PC-3 (cell line): ENCODE measurements around the gene ESR1. TPM values are rescaled to one million over a fixed set of nuclear protein-coding genes. Genes with fewer than 3 reads are reported as not detected.

Experiments
- ATAC-seq: fragments of 200-7000 bp; cut with Tn5 transposase; 2 replicates; pipeline ENCODE4 v1.9.1; 2020; ENCODE audit warnings: mild to moderate bottlenecking, moderate library complexity
- BruUV-seq: library from RNA; stranded (reverse); fragments of 400-500 nt; replicated peaks from 2 replicates; lab custom pipeline; 2021; lab: Mats Ljungman, UMichigan
- CTCF ChIA-PET: fragments of 300-600 bp; sonication (Branson Sonifier 250); formaldehyde crosslinking; loops from one replicate; lab custom pipeline; 2022; ENCODE audit warnings: antibody characterized with exemption; lab: Charles Lee
- POLR2A ChIA-PET: fragments of 300-600 bp; sonication (Branson Sonifier 250); formaldehyde crosslinking; loops from one replicate; lab custom pipeline; 2022; ENCODE audit warnings: antibody characterized with exemption; ENCODE audit not compliant: unreplicated experiment; lab: Charles Lee
- DNase-seq: peaks from one replicate; pipeline ENCODE4 v3.0.0-alpha.2; 2015
- H2AFZ ChIP-seq: fragments of 300-600 bp; sonication (generic); 2 replicates; pipeline ENCODE4 v1.6.0; 2016; ENCODE audit warnings: antibody characterized with exemption, low read length
- H3F3A ChIP-seq: fragments of 300-600 bp; sonication (generic); one replicate; pipeline ENCODE4 v1.6.0; 2017; ENCODE audit warnings: antibody characterized with exemption, low read length, control low read depth, mild to moderate bottlenecking; ENCODE audit not compliant: unreplicated experiment
- H3K27ac ChIP-seq: fragments of 300-600 bp; sonication (generic); 2 replicates; pipeline ENCODE4 v1.5.1; 2016; ENCODE audit warnings: mild to moderate bottlenecking, low read length
- H3K27me3 ChIP-seq: fragments of 300-600 bp; sonication (generic); 2 replicates; pipeline ENCODE4 v1.6.1; 2016; ENCODE audit warnings: low read length, mixed read lengths
- H3K36me3 ChIP-seq: fragments of 300-600 bp; sonication (generic); 2 replicates; pipeline ENCODE4 v1.6.1; 2016; ENCODE audit warnings: low read depth, mixed run types, low read length, mixed read lengths
- H3K4me1 ChIP-seq: fragments of 300-600 bp; sonication (generic); 2 replicates; pipeline ENCODE4 v1.5.1; 2016; ENCODE audit warnings: low read length; ENCODE audit not compliant: insufficient read depth
- H3K4me2 ChIP-seq: fragments of 300-600 bp; sonication (generic); 2 replicates; pipeline ENCODE4 v1.6.0; 2016; ENCODE audit warnings: low read length
- H3K4me3 ChIP-seq: fragments of 300-600 bp; sonication (generic); 2 replicates; pipeline ENCODE4 v1.5.1; 2016; ENCODE audit warnings: mild to moderate bottlenecking, low read length, mixed read lengths
- H3K79me2 ChIP-seq: fragments of 300-600 bp; sonication (generic); 2 replicates; pipeline ENCODE4 v1.6.1; 2017; ENCODE audit warnings: low read length, mixed read lengths
- H3K9ac ChIP-seq: fragments of 300-600 bp; sonication (generic); 2 replicates; pipeline ENCODE4 v1.6.0; 2016; ENCODE audit warnings: mild to moderate bottlenecking, low read length
- H3K9me2 ChIP-seq: fragments of 300-600 bp; sonication (generic); replicated peaks from 2 replicates; pipeline ENCODE4 v1.6.1; 2016; ENCODE audit warnings: mixed run types, low read length, mixed read lengths
- H3K9me3 ChIP-seq: fragments of 300-600 bp; sonication (generic); 2 replicates; pipeline ENCODE4 v1.6.1; 2016; ENCODE audit warnings: low read length, mixed read lengths
- H4K20me1 ChIP-seq: fragments of 300-600 bp; sonication (generic); 2 replicates; pipeline ENCODE4 v1.6.1; 2016; ENCODE audit warnings: low read length, mixed read lengths
- EZH2 ChIP-seq: fragments of 300-600 bp; sonication (generic); IDR thresholded peaks from one replicate; pipeline ENCODE4 v1.6.1; 2017; ENCODE audit warnings: antibody characterized with exemption, mild to moderate bottlenecking, low read length; ENCODE audit not compliant: unreplicated experiment
- EZH2phosphoT487 ChIP-seq: fragments of 300-600 bp; sonication (generic); IDR thresholded peaks from 2 replicates; pipeline ENCODE4 v1.6.1; 2018; ENCODE audit warnings: mild to moderate bottlenecking, antibody characterized with exemption, low read length, borderline replicate concordance
- intact Hi-C: fragments of 100-400 bp; cut with micrococcal nuclease; formaldehyde crosslinking; loops from 2 replicates; pipeline ENCODE4 v1.9.0; 2023
- total RNA-seq: library from RNA; depleted of rRNA; stranded (reverse); fragments of >200 nt; gene quantifications from 2 replicates; pipeline ENCODE4 v1.2.3, GENCODE V29; 2014
- TF ChIP-seq, protein P1 (sequence below): fragments of 300-600 bp; sonication (generic); conservative IDR thresholded peaks from 2 replicates; pipeline ENCODE4 v1.5.1; 2017; ENCODE audit warnings: antibody characterized with exemption, low read depth, mild to moderate bottlenecking, low read length

Gene ESR1
- total RNA-seq, 1 experiment from 2014 or later: 5.9 TPM

DNA sequence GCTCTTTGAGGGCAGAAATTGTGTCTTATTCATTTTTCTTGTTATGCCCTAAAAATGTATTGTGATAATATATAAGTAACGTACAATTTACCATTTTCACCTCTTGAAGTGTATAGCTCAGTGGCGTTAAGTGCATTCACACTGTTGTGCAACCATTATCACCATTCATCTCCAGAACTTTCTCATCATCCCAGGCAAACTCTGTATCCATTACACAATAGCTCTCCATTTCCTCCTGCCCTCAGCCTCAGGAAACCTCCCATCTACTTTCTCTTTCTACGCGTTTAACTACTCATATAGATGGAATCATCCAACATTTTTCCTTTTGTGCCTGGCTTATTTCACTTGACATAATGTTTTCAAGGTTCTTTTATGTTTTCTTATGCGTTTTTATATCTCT is 184.6 kb downstream of the ESR1 start:
- Histone ChIP-seq H3K4me3 (no peak overlapping the region), H3F3A (no peaks in the 10 kb centered on the region), H3K36me3 (no peaks in the 10 kb centered on the region), H3K4me2 (no peak overlapping the region), H3K9ac (no peak overlapping the region), H2AFZ (no peak overlapping the region), H3K27me3 (no peaks in the 10 kb centered on the region), H3K9me3 (no peaks in the 10 kb centered on the region), H4K20me1 (no peaks in the 10 kb centered on the region), H3K4me1 (no peaks in the 10 kb centered on the region), H3K79me2 (no peaks in the 10 kb centered on the region), H3K9me2 (no peaks in the 10 kb centered on the region), H3K27ac (no peak overlapping the region)
- intact Hi-C loops: no loop called here
- POLR2A ChIA-PET: no interaction called here
- TF ChIP-seq, protein P1, sequence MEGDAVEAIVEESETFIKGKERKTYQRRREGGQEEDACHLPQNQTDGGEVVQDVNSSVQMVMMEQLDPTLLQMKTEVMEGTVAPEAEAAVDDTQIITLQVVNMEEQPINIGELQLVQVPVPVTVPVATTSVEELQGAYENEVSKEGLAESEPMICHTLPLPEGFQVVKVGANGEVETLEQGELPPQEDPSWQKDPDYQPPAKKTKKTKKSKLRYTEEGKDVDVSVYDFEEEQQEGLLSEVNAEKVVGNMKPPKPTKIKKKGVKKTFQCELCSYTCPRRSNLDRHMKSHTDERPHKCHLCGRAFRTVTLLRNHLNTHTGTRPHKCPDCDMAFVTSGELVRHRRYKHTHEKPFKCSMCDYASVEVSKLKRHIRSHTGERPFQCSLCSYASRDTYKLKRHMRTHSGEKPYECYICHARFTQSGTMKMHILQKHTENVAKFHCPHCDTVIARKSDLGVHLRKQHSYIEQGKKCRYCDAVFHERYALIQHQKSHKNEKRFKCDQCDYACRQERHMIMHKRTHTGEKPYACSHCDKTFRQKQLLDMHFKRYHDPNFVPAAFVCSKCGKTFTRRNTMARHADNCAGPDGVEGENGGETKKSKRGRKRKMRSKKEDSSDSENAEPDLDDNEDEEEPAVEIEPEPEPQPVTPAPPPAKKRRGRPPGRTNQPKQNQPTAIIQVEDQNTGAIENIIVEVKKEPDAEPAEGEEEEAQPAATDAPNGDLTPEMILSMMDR: no peak
- TF ChIP-seq EZH2phosphoT487 (no peak), EZH2 (no peak)
- BruUV-seq: no TSS peak
- CTCF ChIA-PET: no interaction called here
- ATAC-seq: no peak
- DNase-seq: no peak

- H4K20me1 ChIP-seq: no peaks in the 10 kb centered on the region
- peaks cover under 1% of the 10 kb centered on the region; the same call in 1 of the 2 replicates for H3K4me1 ChIP-seq
- H3K9me3 ChIP-seq: no peaks in the 10 kb centered on the region
- DNase-seq (no peak), ATAC-seq (no peak)
- ChIA-PET POLR2A (no interaction called here), CTCF (no interaction called here)
- H3K4me2 ChIP-seq: no peak overlapping the region
- no peak overlapping the region for H3K27ac ChIP-seq
- H3K27me3 ChIP-seq: no peaks in the 10 kb centered on the region
- H2AFZ ChIP-seq: no peak overlapping the region
- no peaks in the 10 kb centered on the region for H3F3A ChIP-seq
- no peaks in the 10 kb centered on the region for H3K9me2 ChIP-seq
- H3K79me2 ChIP-seq: no peaks in the 10 kb centered on the region
- intact Hi-C loops: no loop called here
- no TSS peak for BruUV-seq
- no peak overlapping the region for H3K9ac ChIP-seq
- TF ChIP-seq EZH2phosphoT487 (no peak), EZH2 (no peak)
- TF ChIP-seq, protein P1: no peak
- H3K4me3 ChIP-seq: no peak overlapping the region
- H3K36me3 ChIP-seq: no peaks in the 10 kb centered on the region
These were observed 185.9 kb downstream of the ESR1 start for GRCh38 chr6:151993364-151993763.

- no peak overlapping the region for H3K9ac ChIP-seq
- ChIA-PET POLR2A (no interaction called here), CTCF (no interaction called here)
- peaks cover 16% of the 10 kb centered on the region for H3K4me1 ChIP-seq
- no peak overlapping the region for H2AFZ ChIP-seq
- H3F3A ChIP-seq: no peaks in the 10 kb centered on the region
- no peak overlapping the region for H3K4me3 ChIP-seq
- ATAC-seq: peak; percentile 24; the same call in 1 of the 2 replicates
- no peaks in the 10 kb centered on the region for H4K20me1 ChIP-seq
- H3K9me2 ChIP-seq: no peaks in the 10 kb centered on the region
- peak; percentile 3 for DNase-seq
- intact Hi-C loops: no loop called here
- H3K79me2 ChIP-seq: no peaks in the 10 kb centered on the region
- H3K27me3 ChIP-seq: no peaks in the 10 kb centered on the region
- BruUV-seq: no TSS peak
- TF ChIP-seq EZH2phosphoT487: no peak
- no peak for TF ChIP-seq EZH2
- TF ChIP-seq, protein P1: no peak
- H3K9me3 ChIP-seq: no peaks in the 10 kb centered on the region
- peak overlapping the region; percentile 5; the same call in 1 of the 2 replicates for H3K27ac ChIP-seq
- H3K36me3 ChIP-seq: no peaks in the 10 kb centered on the region
- 0 out of 2 replicates have a peak overlapping the region, but pooled peaks have one; percentile 51 for H3K4me2 ChIP-seq
These were observed 191.3 kb downstream of the ESR1 start for GRCh38 chr6:151998784-151999183.
